Loucy (cell line): Measurements from ENCODE around the gene F11R.

Source experiments
- EZH2phosphoT487 ChIP-seq: fragments of 200-600 bp; IDR thresholded peaks from 2 replicates; pipeline ENCODE4 v1.6.1; 2018; ENCODE audit warnings: antibody characterized with exemption, mild to moderate bottlenecking, moderate library complexity, borderline replicate concordance
- TF ChIP-seq, protein P1 (sequence below): fragments of 200-600 bp; sonication (generic); conservative IDR thresholded peaks from 2 replicates; pipeline ENCODE4 v1.5.1; 2014; ENCODE audit warnings: mild to moderate bottlenecking, antibody characterized with exemption, low read length

DNA sequence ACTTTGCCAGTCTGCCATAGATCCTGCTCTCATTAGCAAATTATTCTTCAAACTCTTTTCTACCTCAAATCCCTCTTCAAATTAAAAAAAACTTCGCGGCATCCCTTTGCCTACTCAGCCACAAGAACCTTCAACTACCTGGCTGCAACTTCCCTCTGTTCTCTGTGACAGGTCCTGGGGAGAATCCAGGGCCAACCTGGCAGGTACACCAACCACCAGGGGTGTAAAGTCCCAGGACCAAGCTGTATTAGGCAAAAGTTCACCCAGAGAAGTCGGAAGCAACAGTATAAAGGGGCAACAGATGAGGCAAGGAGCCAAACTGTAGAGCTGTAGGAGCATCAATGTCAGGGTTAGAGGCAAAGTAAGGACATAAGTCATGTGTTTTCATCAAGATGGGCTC lies 48.0 kb downstream of the F11R start:
- TF ChIP-seq, protein P1, sequence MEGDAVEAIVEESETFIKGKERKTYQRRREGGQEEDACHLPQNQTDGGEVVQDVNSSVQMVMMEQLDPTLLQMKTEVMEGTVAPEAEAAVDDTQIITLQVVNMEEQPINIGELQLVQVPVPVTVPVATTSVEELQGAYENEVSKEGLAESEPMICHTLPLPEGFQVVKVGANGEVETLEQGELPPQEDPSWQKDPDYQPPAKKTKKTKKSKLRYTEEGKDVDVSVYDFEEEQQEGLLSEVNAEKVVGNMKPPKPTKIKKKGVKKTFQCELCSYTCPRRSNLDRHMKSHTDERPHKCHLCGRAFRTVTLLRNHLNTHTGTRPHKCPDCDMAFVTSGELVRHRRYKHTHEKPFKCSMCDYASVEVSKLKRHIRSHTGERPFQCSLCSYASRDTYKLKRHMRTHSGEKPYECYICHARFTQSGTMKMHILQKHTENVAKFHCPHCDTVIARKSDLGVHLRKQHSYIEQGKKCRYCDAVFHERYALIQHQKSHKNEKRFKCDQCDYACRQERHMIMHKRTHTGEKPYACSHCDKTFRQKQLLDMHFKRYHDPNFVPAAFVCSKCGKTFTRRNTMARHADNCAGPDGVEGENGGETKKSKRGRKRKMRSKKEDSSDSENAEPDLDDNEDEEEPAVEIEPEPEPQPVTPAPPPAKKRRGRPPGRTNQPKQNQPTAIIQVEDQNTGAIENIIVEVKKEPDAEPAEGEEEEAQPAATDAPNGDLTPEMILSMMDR = no peak
- TF ChIP-seq EZH2phosphoT487 = no peak
